Right ventricle myocardium superior (tissue), 1 donor: ENCODE measurements around the gene SLC2A10. TPM values are rescaled to one million over a fixed set of nuclear protein-coding genes. Genes with fewer than 3 reads are reported as not detected.
A peak's percentile ranks its signal among the peaks of the same experiment; 100 is the strongest.

Experiments
- ATAC-seq: fragments of 200-7000 bp; cut with Tn5 transposase; one replicate; pipeline ENCODE4 v1.9.1; 2020; ENCODE audit warnings: mild to moderate bottlenecking; ENCODE audit not compliant: poor library complexity
- DNase-seq: peaks from one replicate; pipeline ENCODE4 v3.0.0-alpha.2; 2020
- intact Hi-C: fragments of 100-400 bp; cut with DNase I; formaldehyde crosslinking; loops from one replicate; pipeline ENCODE4 v1.11.2; 2022
- total RNA-seq: library from RNA; stranded (reverse); fragmentation: NEBNext Ultra II Directional; extraction: Animal tissue kit (Norgen Biotek cat#: 25700); gene quantifications from one replicate; pipeline ENCODE4 v1.2.1, GENCODE V29; 2021
- donor health status: DM: no; HTN: yes; CAD: no; lungs with severe emphysema.

Gene SLC2A10
- total RNA-seq, 1 donor from 2014 or later = 2.6 TPM

DNA sequence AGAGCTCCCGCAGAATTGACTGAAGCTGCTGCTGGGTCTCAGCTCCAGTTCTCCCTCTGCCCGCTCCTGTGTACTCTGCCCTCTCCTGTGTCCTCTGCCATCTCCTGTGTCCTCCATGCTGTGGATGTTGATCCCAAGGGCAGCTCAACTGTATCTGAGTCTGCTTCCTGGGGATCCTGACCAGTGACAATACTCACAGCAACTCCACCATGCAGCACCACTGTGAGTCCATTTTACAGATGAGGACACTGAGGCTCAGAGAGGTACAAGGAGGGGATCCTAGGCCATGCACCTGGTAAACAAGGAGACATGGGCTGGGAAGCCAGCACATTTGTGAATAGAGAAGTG, 28.8 kb upstream of the SLC2A10 start:
- intact Hi-C loops = loop anchor here (10.0 kb wide), 1 partner anchor 126 kb away; the partner anchor contains the start of gene OCSTAMP

DNA sequence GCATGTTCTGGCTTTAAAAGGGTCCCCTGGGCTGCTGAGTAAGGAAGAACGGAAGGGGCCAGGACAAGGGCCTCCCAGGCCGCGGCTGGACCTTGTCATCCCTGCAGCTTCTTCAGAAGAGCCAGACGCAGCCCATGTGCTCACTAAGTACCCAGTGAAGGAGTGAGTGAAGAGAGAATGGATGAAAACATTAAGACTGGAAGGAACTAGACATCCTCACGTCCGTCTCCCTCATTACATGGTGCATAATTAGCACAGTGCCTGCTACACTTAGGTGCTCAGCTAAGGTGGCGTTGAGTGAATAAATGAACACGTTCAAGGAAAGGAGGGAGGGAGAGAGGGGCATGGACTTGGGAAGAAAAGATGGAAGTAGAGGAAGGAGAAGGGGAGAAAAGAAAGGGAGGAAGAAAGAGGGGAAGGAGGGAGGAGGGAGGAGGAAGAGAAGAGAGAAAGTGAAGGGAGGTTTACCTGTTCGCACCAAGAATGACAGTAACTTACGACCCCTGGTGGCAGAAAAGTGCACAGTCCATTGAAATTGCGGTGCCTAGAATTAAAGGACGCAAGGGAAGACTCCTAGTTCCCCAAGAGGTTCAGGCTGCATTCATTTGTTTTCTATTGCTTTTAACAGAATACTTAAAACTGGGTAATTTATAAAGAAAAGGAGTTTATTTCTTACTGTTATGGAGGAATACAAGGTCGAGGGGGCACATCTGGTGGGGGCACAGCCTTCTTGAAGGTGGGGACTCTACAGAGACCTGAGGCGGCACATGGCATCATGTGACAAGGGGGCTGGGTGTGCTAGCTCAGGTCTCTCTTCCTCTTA, 28.2 kb upstream of the SLC2A10 start:
- intact Hi-C loops = loop anchor here (10.0 kb wide), 1 partner anchor 126 kb away; the partner anchor contains the start of gene OCSTAMP
- DNase-seq (no peak), ATAC-seq (peak; percentile 55)

More for the DNA sequence above, 28.8 kb upstream of the SLC2A10 start:
- DNase-seq = no peak
- no peak for ATAC-seq

DNA sequence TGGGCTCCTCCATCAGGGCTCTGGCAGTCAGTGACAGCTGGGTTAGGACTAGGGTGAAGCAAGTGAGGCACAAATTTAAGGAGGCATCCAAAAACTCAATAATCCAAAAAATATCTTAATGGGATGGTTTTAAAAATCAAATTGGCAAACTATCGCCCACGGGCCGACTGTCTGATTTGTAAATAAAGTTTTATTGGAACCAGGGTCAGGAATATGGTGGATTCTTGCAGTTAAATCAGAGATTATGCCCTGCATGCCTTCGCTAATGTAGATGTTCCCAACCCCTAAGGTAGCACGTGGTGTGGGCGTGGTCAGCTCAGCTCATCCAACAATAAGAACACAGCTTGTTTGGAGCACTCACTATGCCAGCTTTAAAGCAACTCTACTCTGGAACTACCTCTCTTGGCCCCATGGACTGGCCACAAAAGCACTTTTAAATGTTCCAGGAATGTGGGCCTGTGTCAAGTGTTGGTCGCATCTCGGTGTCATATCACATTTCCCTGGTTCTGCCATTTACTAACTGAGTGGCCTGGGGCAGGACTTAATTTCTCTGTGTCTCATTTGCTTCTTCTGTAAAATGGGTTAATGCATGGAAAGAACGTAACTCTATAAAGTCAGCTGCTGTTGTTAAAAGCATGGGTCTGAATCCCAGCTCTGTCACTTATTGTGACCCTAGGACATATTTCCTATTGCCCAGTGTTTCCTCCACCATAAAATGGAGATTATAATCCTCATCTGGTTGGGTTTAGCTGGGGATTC, 27.2 kb upstream of the SLC2A10 start:
- intact Hi-C loops = loop anchor here (10.0 kb wide), 1 partner anchor 127 kb away; the partner anchor contains the start of gene OCSTAMP
- DNase-seq (no peak), ATAC-seq (no peak)

DNA sequence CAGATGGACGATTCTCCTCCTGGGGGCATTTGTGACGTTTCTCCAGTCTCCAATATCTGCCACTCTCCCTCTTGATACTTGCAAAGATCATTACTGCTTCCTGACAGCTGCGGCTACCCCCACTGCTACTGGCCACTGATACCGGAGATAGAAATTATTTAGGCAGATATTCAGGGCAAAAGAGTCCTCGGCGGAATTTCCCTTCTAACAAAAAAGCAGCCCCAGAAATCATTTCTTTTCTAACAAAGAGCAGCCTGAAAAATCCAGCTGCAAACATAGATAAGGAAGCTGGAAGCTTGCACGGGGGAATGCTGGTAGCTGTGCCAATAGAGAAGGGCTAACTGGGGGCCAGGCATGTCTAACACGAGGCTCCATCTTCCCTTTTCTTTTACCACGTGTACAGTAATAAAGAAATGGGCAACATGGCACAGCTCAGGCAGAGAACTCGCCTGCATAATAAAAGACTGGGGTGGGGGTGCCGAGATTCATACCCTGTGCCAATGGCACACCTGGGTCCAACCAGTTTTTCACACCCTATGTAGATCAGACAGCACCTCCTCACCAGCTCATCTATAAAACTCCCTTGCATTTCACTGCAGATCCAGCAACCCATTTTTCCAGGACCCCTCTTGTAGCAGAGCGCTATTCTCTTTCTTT, 26.3 kb upstream of the SLC2A10 start:
- intact Hi-C loops = loop anchor here (10.0 kb wide), 1 partner anchor 128 kb away; the partner anchor contains the start of gene OCSTAMP
- DNase-seq = no peak

DNA sequence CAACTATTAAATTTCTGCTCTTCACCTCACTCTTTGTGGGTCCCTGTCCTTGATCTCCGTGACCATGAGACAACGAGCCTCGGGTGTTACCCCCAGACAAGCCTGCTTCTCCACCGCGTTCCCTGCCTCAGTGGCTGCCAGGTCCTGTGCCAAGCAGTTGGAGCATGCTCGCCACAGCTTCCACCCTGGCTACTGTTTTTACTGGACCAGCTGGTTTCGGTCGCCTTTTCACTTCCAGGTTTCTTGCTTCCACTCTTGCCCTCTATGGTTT, 25.8 kb upstream of the SLC2A10 start:
- intact Hi-C loops = loop anchor here (10.0 kb wide), 1 partner anchor 129 kb away; the partner anchor contains the start of gene OCSTAMP
- no peak for DNase-seq
- peak; percentile 8 for ATAC-seq

More for the DNA sequence above, 26.3 kb upstream of the SLC2A10 start:
- ATAC-seq = no peak

DNA sequence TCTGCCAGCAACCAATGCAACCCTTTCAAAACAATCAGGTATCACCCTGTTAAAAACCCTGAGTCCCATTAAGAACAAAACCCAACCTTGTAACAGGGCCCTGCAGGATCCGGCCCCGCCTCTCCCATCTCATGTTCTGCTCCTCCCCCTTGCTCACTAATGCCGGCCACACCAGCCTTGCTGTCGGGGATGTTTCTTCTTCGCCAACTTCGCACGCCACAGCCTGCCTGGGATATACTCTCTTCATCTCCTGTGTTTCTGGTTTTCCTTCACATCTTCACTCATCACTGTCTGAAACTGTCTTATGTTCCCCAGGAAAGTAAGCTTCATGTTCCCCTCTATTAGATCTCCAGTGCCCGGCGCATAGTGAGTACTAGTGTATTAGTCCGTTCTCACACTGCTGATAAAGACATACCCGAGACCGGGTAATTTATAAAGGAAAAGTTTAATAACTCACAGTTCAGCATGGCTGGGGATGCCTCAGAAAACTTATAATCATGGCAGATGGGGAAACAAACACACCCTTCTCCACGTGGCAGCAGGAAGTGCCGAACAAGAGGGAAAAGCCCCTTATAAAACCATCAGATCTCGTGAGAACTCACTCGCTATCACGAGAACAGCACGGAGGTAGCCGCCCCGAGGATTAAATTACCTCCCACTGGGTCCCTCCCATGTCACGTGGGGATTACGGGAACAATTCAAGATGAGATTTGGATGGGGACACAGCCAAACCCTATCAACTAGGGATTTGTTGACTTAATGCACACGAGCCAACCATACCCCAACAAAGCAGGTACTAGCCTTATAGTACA, 25.3 kb upstream of the SLC2A10 start:
- peak; percentile 70 for DNase-seq
- ATAC-seq = peak; percentile 74
- intact Hi-C loops = loop anchor here (10.0 kb wide), 1 partner anchor 129 kb away; the partner anchor contains the start of gene OCSTAMP

DNA sequence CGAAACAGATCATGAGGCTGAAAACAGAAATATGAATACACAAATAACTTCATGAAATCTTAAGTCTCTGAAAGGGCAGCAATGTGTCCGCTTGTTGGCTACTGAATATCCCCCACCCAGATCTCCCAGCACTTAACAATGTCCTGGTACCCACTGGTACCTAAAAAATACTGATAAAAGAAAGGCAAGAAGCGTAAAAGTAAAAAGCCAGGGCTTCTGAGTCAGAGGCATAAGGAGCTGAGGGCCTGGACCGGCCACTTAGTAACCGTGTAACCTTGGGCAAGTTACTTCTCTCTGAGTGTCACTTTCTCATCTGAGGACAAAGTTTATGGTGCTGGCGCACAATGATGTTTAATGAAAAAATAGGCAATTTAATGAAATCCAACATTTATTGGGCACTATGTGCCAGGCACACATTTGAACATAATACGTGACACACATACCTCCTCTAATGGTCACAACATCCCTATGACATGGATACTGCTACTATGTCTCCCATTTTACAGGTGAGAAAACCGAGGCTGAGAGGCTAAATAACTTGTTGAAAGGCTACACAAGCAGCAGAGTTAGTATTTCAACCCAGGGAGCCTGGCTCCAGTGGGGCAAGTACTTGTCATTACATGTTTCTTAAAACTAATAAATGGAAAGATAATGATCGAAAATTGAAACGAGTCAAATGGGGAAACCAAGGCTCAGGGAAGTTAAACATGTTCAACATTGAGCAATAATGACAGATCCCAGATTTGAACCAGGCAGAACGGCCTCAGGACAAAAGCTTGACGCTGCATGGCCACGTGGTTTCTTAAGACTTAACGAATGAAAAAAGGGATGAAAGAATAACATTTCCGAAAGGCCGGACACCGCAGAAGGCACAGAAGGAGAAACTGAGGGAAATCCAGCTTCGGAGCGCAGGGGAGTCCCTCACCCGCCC, 21.0 kb upstream of the SLC2A10 start:
- DNase-seq (no peak), ATAC-seq (no peak)
- intact Hi-C loops = loop anchor here (10.0 kb wide), 1 partner anchor 134 kb away; the partner anchor contains the start of gene OCSTAMP

DNA sequence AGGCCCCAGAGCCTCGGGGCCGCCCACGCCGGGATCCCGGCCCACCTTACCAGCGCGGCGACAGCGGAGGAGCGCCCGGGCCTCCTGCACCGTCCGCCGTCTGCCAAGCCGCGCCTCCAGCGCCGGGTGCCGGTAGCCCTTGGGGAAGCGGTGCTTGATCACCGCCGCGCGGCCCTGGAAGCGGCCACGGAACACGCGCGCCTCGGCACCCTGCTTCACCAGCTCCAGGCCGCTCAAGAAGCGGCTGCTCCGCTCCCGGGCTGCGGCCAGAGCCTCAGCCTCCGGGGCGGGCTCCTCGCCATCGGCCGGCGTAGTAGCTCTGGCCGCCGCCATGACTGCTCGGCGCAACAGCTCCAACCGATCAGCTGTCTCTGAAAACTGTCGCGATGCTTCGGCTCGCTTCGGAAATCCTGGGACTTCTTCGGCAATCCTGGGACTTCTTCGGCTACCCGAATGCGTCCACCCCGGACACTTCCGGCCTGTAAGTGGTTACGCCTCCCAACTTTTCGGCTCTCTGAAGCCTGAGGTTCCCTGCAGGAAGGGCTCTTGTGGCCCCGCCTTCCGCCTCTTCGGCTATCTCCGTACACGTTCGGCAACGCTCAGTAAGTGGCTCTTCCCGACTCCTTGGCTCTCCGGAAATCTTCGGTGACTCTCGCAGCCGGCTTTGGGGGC, 20.2 kb upstream of the SLC2A10 start, which contains the start of gene TP53RK:
Gene TP53RK, minus strand, starts transcription at position 363 of the 672 bp plus-strand sequence. Its CDS starts 30 bp downstream, at position 333.
- DNase-seq = peak; percentile 99
- intact Hi-C loops = loop anchor here (10.0 kb wide), 1 partner anchor 134 kb away; the partner anchor contains the start of gene OCSTAMP
- ATAC-seq = peak; percentile 98

DNA sequence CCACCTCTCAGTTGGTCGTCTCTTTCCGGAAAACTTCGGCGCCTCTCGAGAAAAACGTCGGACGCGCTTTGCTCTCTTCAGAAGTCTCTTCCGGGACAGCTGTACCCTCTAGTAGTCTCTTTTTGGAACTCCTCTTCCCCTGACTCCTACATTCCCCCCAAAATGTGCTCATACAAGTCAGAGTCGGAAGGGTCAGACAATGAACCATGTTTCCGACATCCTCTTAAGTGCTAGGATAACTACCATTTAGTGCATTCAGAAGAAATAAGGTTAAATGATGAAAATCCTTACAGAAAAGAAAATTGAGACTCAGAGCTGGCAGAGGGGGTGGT, 19.7 kb upstream of the SLC2A10 start:
- no peak for DNase-seq
- ATAC-seq = no peak
- intact Hi-C loops = loop anchor here (10.0 kb wide), 1 partner anchor 135 kb away; the partner anchor contains the start of gene OCSTAMP

DNA sequence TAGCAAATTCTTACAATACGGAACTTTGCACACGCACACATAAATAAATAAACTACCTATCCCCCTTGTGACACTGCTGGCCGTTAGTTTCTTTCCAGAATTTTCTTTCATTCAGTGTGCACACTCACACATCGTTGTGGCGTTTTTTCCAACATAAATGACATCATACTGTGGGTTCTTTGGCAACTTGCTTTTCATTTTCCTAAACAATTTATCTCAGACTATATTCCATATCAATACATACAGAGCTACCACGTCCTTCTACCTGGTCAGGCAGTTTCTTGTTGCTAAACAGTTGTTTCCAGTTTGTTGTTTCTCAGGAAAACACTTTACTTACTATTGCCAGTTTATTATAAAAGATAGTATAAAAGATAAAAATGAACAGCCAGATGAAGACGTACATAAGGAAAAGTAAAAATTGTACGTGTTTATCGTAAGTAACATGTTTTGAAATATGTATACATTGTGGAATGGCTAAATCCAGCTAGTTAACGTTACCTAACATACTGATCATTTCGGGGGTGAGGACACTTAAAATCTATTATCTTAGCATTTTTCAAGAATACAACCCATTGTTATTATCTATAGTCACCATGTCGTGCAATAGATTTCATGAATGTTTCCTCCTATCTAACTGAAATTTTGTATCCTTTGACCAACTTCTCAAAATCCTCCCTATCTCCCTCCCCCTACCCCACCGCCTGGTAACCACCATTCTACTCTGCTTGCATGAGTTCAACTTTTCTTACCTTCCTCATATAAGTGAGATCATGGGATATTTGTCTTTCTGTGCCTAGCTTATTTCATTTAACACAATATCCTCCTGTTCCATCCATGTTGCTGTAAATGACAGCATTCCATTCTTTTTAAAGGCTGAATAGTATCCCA, 19.0 kb upstream of the SLC2A10 start:
- DNase-seq (no peak), ATAC-seq (no peak)
- intact Hi-C loops = no loop called here

DNA sequence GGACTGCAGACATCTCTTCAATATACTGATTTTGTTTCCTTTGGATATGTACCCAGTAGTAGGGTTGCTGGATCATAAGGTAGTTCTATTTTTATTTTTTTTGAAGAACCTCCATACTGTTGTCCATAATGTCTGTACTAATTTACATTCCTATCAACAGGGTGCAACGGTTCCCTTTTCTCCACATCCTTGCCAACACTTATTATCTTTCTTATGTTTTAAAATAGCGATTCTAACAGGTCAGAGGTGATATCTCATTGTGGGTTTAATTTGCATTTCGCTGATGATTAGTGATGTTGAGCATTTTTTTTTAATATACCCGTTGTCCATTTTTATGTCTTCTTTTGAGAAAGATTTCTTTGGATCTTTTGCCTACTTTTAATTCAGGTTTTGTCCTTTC, 18.3 kb upstream of the SLC2A10 start:
- intact Hi-C loops = no loop called here
- DNase-seq (no peak), ATAC-seq (no peak)

DNA sequence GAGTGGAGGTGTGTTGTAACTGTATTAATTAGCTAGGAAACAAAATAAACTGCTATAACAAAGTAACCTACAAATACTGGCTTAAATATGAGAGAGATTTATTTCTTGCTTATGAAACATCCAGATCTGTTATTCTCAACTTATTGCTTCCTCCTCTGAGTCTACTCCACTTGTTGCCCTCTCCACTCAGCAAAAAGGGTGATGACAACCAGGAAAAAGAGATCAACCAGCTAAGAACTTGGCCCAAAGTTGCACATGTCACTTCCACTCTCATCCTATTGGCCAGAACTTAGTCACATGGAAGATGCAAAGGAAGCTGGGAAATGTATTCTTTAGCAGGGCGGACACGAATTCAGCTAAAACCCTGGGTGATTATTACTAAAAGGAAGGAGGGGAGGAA, 15.0 kb upstream of the SLC2A10 start:
- intact Hi-C loops = no loop called here
- DNase-seq (no peak), ATAC-seq (peak; percentile 64)

DNA sequence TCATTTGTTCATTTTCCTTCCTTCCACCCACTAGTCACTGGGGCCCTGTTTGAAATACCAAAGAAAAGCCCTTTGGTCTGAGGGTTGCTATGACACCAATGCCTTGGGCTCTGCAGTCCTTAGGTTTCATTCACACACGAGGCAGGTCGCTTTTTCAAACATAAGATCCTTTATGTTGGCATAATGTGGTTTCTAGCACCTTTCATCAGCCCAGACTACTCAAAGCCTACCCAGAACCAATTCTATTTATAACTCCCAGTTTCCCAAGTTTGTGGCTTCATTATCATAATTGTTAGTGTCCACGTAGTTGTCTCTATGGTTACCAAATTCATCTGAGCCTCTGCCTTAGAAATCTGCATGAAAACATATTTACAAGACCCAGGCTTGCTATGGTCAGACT, 13.6 kb upstream of the SLC2A10 start:
- DNase-seq (no peak), ATAC-seq (peak; percentile 13)
- intact Hi-C loops = no loop called here

DNA sequence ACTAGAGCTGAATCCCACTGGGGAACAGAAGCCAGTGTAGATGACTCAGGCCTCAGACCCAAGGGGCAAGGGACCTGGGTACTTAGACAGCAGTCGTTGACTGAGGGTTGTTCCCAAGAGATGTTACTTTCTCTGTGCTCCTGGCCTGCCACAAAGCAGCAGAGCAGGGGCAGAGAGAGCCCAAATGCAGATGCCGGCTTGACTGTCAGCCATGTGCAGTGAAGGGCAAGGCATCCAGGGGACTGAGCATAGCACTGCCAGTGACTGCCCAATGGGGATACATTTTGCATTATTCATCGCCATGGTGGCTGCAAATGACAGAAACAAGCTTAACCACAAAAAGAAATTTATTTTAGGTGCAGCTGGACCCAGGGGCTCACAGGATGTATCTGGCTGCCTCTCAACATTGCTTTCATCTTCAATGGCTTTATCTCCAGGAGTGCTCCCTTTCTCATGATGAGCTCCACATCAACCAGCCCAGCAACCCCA, 12.6 kb upstream of the SLC2A10 start:
- no peak for ATAC-seq
- no peak for DNase-seq
- intact Hi-C loops = no loop called here

DNA sequence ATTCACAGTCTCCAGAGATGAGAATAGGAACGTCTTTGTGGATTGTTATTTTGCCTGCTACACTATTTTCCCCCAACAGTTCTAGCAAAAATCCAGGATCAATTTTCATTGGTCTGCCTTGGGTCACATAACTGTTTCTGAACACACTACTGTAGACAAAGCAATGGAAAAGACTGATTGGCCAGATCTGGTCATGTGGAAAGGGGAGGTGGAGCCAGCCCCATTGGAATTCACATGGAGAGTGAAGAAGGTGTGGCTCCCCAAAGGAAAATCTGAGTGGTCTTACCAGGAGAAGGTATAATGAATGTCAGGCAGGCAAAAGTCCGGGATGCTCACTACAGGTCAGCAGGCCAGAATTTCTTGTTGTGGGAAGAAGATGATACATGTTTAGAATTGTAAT, 10.7 kb upstream of the SLC2A10 start:
- ATAC-seq (no peak), DNase-seq (no peak)
- intact Hi-C loops = no loop called here
